AG09319 (cell line): Measurements from ENCODE around the gene THBD.

Source experiments
- DNase-seq: peaks from one replicate; pipeline ENCODE4 v3.0.0-alpha.2; 2010; ENCODE audit warnings: low read depth; ENCODE audit errors: extremely low read depth
- CTCF ChIP-seq: IDR thresholded peaks from 2 replicates; pipeline ENCODE4 v1.5.1; 2011; ENCODE audit warnings: low read depth, mild to moderate bottlenecking, inconsistent platforms, low read length, moderate library complexity

THBD gene

GRCh38 chr20:23008667-23009066 is 40.8 kb downstream of the THBD start:
- no peak for DNase-seq
- no peak for TF ChIP-seq CTCF

GRCh38 chr20:23007886-23008655 is 41.4 kb downstream of the THBD start:
- TF ChIP-seq CTCF = no peak
- DNase-seq = no peak

- DNase-seq = no peak
- no peak for TF ChIP-seq CTCF
Measured at GRCh38 chr20:23007462-23007861, 42.0 kb downstream of the THBD start.

- TF ChIP-seq CTCF = no peak
- no peak for DNase-seq
Measured at GRCh38 chr20:23005776-23006175, 43.7 kb downstream of the THBD start.

GRCh38 chr20:23003881-23004460 is 45.5 kb downstream of the THBD start:
- DNase-seq = no peak
- TF ChIP-seq CTCF = no peak

- DNase-seq = no peak
- no peak for TF ChIP-seq CTCF
Measured at GRCh38 chr20:23003077-23003635, 46.3 kb downstream of the THBD start.

- no peak for TF ChIP-seq CTCF
- no peak for DNase-seq
Measured at GRCh38 chr20:23002276-23002675, 47.2 kb downstream of the THBD start.
